BE2C (cell line): ENCODE data around the gene ZNF212. TPM values are rescaled to one million over a fixed set of nuclear protein-coding genes. Genes with fewer than 3 reads are reported as not detected.
A peak's percentile ranks its signal among the peaks of the same experiment; 100 is the strongest.

ENCODE experiments used
- DNase-seq: peaks from one replicate; pipeline ENCODE4 v3.0.0-alpha.2; 2020
- H3K27me3 ChIP-seq: fragments of 250-450 bp; sonication (Bioruptor Pico); 2 replicates; pipeline ENCODE4 v1.5.1; 2020; ENCODE audit warnings: mild to moderate bottlenecking
- H3K36me3 ChIP-seq: fragments of 250-450 bp; sonication (Bioruptor Pico); 2 replicates; pipeline ENCODE4 v1.5.1; 2020; ENCODE audit warnings: mild to moderate bottlenecking
- H3K4me1 ChIP-seq: fragments of 250-450 bp; sonication (Bioruptor Pico); 2 replicates; pipeline ENCODE4 v1.5.1; 2020
- H3K4me3 ChIP-seq: 2 replicates; pipeline ENCODE4 v1.5.1; 2011; ENCODE audit warnings: low read depth, low read length
- H3K9me3 ChIP-seq: fragments of 250-450 bp; sonication (Bioruptor Pico); 2 replicates; pipeline ENCODE4 v1.5.1; 2020
- CTCF ChIP-seq: IDR thresholded peaks from 2 replicates; pipeline ENCODE4 v1.5.1; 2012; ENCODE audit warnings: mild to moderate bottlenecking, low read depth, low read length
- polyA plus RNA-seq: library from polyadenylated mRNA; unstranded; fragments of >200 nt; gene quantifications from one replicate; pipeline ENCODE4 v1.2.1, GENCODE V29; 2012; ENCODE audit warnings: low read depth, missing spikeins; ENCODE audit not compliant: insufficient read length, insufficient read depth

ZNF212 gene
- polyA plus RNA-seq, result 18.6 TPM

DNA sequence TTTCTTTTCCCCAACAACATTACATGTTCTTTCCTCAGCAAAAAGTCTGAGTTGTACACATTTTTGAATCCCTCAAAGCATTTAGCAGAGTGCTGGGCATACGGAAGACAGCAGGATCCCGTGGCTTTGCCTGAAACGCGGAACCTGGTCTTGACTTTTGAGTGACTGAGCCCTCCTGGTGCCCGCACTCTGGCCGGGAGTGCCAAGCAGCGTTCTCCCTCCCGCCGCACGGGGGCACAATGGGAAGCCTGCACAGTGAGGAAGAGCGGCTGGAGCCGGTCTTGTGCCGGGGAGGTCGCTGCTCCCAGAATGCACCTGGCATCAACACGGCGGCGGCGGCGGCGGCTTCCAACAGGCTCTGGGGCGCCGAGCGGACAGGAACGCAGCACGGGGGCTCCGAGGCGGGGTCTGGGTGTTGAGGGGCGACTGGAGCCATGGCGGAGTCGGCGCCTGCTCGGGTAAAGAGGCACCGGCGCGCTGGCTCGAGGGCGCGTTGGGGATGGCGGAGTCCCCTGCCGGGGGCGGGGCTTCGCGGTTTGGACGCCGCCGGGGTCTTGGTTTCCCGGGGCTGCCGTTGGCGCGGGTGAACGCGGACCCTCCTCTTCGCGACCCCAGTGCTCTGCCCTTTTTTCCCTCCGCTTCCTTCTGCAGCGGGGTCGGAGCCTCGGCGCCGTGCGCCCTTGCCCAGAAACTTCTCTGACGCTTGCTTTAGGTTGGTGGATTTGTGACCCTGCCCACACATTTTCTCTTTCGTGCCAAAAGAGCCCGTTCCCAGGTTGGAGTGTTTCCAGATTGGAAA, at the start of gene ZNF212:
TSS of gene ZNF212 (plus strand) at position 307 of the 799 bp plus-strand sequence. CDS start at position 435, 128 bp downstream.
- H3K36me3 ChIP-seq, result no peaks in the 10 kb centered on the region
- 0 out of 2 replicates have a peak, but pooled peaks cover 4% of the 10 kb centered on the region for H3K4me1 ChIP-seq
- TF ChIP-seq CTCF, result peak; percentile 78
- 0 out of 2 replicates have a peak, but pooled peaks cover 7% of the 10 kb centered on the region for H3K27me3 ChIP-seq
- peak within 1 kb of the TSS; percentile 97 for H3K4me3 ChIP-seq
- H3K9me3 ChIP-seq, result no peaks in the 10 kb centered on the region
- peak; percentile 94 for DNase-seq

- no peak for DNase-seq
- TF ChIP-seq CTCF, result no peak
- H3K4me1 ChIP-seq, result peaks cover 6% of the 10 kb centered on the region; the same call in 1 of the 2 replicates
- H3K36me3 ChIP-seq, result no peaks in the 10 kb centered on the region
- H3K27me3 ChIP-seq, result no peaks in the 10 kb centered on the region
- no peaks in the 10 kb centered on the region for H3K9me3 ChIP-seq
- H3K4me3 ChIP-seq, result no peak overlapping the region
Observed at GRCh38 chr7:149191851-149192250, 47.6 kb upstream of the ZNF212 start.

DNA sequence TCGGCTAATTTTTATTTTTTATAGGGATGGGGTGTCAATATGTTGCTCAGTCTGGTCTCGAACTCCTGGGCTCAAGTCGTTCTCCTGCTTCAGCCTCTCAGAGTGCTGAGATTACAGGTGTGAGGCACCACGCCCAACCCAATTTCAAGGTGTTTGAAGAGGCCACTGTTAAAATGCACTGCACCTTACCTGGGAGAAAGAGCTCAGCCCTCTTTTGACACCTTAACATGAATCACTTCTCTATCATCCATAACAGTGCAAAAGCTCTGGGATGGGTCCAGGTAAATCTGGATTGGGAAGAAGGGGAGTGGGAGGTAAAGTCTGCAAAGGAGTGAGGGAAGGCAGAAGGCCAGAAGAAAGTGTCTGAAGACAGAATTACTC, 44.7 kb upstream of the ZNF212 start:
- TF ChIP-seq CTCF, result no peak
- peaks cover 23% of the 10 kb centered on the region for H3K36me3 ChIP-seq
- no peak for DNase-seq
- H3K27me3 ChIP-seq, result no peaks in the 10 kb centered on the region
- no peaks in the 10 kb centered on the region for H3K4me1 ChIP-seq
- H3K9me3 ChIP-seq, result no peaks in the 10 kb centered on the region
- peak overlapping the region; percentile 80 for H3K4me3 ChIP-seq

GRCh38 chr7:149195180-149196150, 44.0 kb upstream of the ZNF212 start, which contains the start of gene ZNF282:
Gene ZNF282, plus strand, starts transcription at chr7:149195546. Its CDS starts 44 bp downstream, at chr7:149195590.
- H3K27me3 ChIP-seq, result no peaks in the 10 kb centered on the region
- peaks cover 29% of the 10 kb centered on the region for H3K36me3 ChIP-seq
- no peaks in the 10 kb centered on the region for H3K9me3 ChIP-seq
- H3K4me3 ChIP-seq, result peak within 1 kb of the TSS; percentile 80
- DNase-seq, result peak; percentile 95
- peak; percentile 69 for TF ChIP-seq CTCF
- H3K4me1 ChIP-seq, result no peaks in the 10 kb centered on the region

DNA sequence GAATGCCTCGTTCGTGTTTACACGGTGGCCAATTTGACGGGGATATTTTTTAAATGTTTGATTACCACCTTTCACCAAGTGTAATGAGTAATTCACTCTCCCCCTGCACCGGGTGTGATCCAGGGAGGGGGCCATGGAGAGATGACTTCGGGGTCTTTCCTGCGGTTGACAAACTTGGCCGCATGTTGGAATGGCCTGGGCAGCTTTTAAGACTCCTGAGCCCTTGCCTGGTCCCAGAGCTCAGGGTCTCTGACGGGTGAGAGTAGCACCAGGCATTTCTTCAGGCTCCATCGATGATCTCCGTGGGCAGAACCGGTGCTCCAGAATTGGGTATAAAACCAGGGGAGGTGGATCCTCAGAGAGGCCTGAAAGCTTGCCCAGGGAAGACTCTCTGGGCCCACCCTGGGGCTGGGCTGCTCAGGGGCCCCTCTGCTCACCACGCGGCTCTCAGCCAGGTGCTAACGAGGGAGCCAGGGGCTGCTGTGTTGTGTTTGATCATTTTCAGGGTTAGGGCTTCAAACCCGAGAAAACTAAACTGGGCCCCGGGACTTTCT, 43.2 kb upstream of the ZNF212 start:
- Histone ChIP-seq H3K4me1 (no peaks in the 10 kb centered on the region), H3K36me3 (peaks cover 36% of the 10 kb centered on the region), H3K27me3 (no peaks in the 10 kb centered on the region), H3K4me3 (peak overlapping the region; percentile 80), H3K9me3 (no peaks in the 10 kb centered on the region)
- no peak for TF ChIP-seq CTCF
- no peak for DNase-seq
